H1 (cell line): ENCODE data around the gene KDELR1.

ENCODE experiments used
- CHD2 ChIP-seq: IDR thresholded peaks from 2 replicates; pipeline ENCODE4 v1.6.1; 2012; ENCODE audit warnings: low read length, improper control_type of control experiment
- CREB1 ChIP-seq: IDR thresholded peaks from 2 replicates; pipeline ENCODE4 v1.6.1; 2012; ENCODE audit warnings: inconsistent platforms
- KDM1A ChIP-seq: fragments of 200-600, 300-600 bp; sonication (generic); IDR thresholded peaks from 2 replicates; pipeline ENCODE4 v1.7.1; 2016; ENCODE audit warnings: mild to moderate bottlenecking, low read length, borderline replicate concordance
- POLR2AphosphoS5 ChIP-seq: IDR thresholded peaks from 2 replicates; pipeline ENCODE4 v1.6.1; 2011; ENCODE audit warnings: low read depth, low read length
- RXRA ChIP-seq: IDR thresholded peaks from 2 replicates; pipeline ENCODE4 v1.6.1; 2011; ENCODE audit warnings: low read depth, mild to moderate bottlenecking, low read length, moderate library complexity; ENCODE audit not compliant: insufficient read depth
- SAP30 ChIP-seq: fragments of 300-600 bp; sonication (generic); IDR thresholded peaks from 2 replicates; pipeline ENCODE4 v1.7.1; 2012; ENCODE audit warnings: low read length, moderate library complexity, mild to moderate bottlenecking, inconsistent platforms; ENCODE audit not compliant: insufficient read depth, insufficient replicate concordance
- ZNF274 ChIP-seq: IDR thresholded peaks from 2 replicates; pipeline ENCODE4 v1.7.0; 2012; ENCODE audit warnings: low read length, borderline replicate concordance; ENCODE audit errors: extremely low read depth
- TF ChIP-seq, protein P1 (sequence below), 3 experiments: IDR thresholded peaks; 1 replicate in 2 of 3; 2 replicates in 1 of 3; pipeline versions ENCODE4 v1.5.1 to v1.6.1; 2011; ENCODE audit warnings: low read length in 3 of 3, mild to moderate bottlenecking in 3 of 3, inconsistent platforms in 2 of 3, low read depth in 1 of 3, moderate library complexity in 1 of 3; ENCODE audit not compliant: insufficient read depth in 1 of 3; ENCODE audit errors: control extremely low read depth in 1 of 3

DNA sequence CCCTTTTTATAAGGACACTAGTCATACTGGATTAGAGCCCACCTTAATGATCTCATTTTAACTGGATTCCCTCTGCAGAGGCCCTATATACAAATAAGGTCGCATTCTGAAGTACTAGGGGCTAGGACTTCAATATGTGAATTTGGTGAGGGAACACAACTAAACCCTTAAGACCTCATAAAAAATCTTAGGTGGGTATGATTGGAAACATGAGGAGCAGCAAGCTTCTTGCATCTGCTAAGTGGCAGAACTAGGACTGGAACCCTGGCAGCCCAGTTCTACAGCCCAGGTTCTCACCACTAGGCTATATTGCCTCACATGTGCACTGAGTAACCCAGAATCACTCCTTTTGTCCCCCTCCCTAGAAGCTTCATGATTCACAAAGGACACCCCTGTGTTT lies 37.3 kb upstream of the KDELR1 start:
- TF ChIP-seq SAP30 = no peak
- TF ChIP-seq ZNF274 = no peak
- TF ChIP-seq, protein P1, sequence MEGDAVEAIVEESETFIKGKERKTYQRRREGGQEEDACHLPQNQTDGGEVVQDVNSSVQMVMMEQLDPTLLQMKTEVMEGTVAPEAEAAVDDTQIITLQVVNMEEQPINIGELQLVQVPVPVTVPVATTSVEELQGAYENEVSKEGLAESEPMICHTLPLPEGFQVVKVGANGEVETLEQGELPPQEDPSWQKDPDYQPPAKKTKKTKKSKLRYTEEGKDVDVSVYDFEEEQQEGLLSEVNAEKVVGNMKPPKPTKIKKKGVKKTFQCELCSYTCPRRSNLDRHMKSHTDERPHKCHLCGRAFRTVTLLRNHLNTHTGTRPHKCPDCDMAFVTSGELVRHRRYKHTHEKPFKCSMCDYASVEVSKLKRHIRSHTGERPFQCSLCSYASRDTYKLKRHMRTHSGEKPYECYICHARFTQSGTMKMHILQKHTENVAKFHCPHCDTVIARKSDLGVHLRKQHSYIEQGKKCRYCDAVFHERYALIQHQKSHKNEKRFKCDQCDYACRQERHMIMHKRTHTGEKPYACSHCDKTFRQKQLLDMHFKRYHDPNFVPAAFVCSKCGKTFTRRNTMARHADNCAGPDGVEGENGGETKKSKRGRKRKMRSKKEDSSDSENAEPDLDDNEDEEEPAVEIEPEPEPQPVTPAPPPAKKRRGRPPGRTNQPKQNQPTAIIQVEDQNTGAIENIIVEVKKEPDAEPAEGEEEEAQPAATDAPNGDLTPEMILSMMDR (IDR thresholded peaks at IDR 0.05; ENCODE audit: control extremely low read depth in 1 of 3, insufficient read depth in 1 of 3, low read depth in 1 of 3, low read length in 3 of 3) = no peak
- TF ChIP-seq KDM1A = no peak
- no peak for TF ChIP-seq RXRA
- no peak for TF ChIP-seq CHD2
- no peak for TF ChIP-seq CREB1
- TF ChIP-seq POLR2AphosphoS5 = no peak
